CD1c-positive myeloid dendritic cell (primary cell): ENCODE data around the gene ADCY9.
"Not testable (repeated sequence)": the region's sequence is repeated elsewhere in the genome, so short reads cannot be mapped to it uniquely, and the experiment has no call there.

ENCODE experiments used
- DNase-seq: peaks from one replicate; pipeline ENCODE4 v3.0.0-alpha.2; 2016; ENCODE audit errors: extremely low spot score

ADCY9 gene

DNA sequence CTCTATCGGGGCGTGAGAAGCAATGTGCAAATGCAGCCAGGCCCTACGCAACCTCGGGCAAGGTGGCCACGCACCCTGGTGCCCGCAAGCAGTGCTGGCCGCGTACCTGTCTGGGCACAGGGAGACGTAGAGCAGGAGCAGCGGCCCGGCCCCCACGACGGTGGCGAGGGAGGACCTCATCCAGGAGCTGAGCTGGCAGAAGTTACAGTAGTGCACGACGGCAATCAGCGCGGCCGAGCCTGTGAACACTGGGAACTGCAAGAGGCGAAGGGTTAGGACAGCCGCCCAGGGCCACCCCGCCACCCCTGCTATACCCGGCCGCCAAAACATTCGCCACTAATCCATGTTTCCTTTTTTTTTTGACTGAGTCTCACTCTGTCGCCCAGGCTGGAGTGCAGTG is 138.9 kb downstream of the ADCY9 start:
- DNase-seq = no peak

DNA sequence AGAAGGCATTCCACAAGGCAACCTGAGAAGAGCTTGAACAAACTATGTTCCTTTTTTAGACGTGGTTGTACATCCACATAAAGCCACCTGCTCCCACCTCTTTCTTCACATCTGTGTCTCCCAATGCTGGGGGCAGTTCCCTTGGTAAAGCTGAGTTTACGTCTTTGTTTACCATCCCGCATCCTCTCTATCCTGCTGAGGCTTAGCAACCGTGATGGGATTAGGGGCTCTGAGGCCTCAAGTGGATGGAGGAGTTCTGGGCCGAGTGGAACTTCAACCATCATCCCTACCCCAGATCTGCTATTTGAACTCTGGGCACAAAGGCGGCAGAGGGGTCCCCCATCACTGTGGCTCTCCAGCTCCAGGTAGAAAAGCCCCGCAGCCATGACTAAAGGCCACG is 141.5 kb downstream of the ADCY9 start:
- no peak for DNase-seq

DNA sequence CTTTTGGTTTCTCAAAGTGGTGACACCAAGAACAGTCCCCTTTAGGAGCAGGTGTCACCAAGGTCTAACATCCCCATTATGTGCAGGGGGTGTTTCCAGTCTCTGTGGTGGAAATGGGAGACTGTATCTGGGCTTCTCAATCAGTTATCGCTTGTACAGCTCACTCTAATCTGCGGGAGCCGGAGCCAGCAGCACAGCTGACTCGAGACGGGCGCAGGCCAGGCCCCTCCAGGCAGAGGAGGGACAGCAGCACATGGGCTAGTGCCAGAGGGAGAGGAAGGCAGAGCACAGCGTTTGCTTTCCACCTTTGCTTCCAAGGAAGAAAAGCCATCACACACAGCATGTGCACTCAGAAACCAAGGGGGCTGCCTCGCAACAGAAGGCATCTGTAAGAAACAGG is 144.5 kb downstream of the ADCY9 start:
- DNase-seq = no peak

DNA sequence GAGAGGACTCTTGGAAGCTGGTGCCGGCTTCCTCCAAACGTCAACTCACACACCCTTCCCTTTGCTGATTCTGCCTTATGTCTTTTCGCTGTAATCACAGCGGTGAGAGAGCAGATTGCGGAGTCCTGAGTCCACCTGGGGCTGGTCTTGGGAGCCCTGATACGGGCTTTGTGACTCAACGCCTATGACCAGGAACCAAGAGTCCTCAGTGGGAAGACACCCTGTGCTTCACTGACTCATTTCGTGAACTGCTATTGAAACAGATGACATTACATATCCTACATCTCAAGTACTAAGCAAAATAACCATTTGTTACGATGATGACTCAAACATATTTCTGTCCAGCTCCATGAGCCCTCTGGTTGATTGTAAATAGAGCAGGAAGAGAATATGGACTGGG is 145.0 kb downstream of the ADCY9 start:
- DNase-seq = peak; percentile 78

DNA sequence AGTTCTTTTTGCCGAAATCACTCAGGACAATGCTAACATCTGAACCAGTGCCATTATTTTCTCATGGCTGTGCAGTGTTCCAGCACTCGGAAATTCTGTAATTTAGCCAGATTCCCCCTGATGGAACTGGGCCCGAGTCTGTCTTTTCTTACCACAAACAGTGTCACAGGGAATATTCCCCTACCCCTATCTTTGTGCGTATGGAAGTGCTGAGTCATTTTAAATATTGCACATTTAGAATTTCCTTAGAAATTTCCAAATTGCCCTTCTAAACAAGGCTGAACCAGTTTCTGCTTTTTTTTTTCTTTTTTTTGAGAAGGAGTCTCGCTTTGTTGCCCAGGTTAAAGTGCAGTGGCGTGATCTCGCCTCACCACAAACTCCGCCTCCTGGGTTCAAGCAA is 147.7 kb downstream of the ADCY9 start:
- peak; percentile 82 for DNase-seq

DNA sequence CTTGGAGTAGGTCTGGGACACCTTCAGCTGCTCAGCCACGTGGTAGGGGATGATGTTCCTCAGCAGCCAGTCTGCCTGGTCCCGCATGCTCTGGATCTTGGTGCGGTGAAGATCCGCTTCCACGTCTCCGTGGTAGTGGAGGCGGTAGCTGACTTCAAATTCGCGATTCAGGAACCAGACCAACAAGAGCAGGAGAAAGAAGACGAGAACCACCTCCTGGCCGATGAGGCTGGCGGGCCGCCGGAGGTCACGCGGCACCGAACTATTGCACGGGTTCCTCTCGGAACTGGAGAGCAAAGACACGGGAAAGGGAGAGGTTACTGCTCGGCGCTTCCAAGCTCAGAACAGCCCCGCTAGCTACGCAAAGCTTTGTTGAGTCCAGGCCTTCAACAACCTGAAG is 149.6 kb downstream of the ADCY9 start:
- no peak for DNase-seq

DNA sequence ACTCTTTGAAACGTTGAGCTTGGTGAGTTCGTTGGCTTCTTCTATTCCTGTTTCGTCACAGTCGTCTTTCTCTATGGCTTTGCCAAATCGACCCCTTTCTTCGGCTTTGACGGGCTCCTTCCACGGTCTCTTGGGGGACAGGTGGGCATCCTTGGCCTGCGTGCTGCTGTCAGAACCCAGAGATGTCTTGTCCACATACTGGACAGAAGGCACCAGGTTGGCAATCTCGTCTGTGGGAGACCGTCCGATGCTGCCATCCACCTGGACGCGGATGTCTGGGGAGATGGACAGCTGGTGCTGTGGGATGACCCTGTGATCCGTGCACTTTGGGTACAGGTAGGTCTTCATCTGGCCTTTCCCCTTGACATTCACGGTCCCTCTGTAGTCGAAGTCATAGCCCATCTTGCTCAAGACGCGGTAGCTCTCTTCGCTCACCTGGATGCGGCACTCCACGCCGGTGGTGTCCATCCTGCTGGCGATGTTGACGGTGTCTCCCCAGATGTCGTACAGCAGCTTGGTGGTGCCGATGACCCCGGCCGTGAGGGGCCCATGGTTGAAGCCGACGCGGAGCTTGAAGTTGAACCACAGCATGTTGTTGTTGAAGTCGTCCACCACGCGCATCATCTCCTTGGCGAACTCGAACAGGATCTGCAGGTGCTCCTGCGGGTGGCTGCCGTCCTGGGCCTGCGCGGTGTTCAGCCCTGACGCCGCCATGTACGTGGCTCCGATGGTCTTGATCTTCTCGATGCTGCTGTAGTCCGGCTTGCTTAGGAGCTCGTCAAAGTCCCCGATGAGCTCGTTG is 150.3 kb downstream of the ADCY9 start:
- DNase-seq = no peak

DNA sequence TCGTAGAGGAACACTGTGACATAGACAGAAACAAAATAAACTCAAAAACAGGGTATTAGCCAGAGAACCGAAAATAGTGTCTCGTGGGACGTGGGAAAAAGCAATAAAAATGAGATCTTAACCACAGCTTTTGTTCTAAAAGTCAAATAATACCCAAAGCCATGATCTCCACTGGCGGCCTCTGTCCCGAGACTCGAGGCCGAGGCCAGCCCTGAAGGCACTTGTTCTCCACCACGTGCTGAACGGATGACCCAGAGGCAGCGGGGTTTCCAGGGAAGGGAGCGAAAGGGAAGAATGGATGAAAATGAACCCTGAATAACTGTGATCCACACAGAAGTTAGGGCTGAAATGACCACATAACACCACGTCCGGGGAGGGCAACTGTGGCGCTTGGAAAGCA is 150.9 kb downstream of the ADCY9 start:
- DNase-seq = no peak

DNA sequence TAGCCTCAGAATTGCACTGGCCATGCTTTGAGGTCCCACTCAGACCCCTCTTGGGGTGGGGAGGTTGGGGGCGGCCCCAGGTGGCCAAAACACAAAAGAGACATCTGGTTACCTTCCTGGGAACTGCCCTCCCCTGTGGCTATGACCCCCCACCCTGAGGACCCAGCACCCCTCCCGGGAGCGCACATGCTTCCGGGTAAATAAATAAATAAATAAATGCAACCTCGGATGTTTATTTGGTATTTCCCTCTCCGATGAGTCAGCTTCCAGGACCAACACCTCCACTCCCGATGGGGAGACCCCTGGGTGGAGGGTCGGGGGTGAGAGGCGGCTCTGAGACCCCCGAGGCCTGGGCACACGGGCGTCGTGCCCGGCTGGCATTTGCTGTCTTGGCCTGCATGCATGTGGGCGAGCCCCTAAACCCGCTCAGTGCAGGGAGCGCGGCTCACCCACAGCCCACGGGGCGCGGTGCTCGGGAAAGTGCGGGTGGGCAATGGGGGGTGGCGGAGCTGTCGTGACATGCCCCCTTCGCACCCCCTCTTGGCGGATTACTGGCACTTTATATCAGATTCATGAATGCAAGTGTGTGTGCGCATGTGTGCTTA is 151.5 kb downstream of the ADCY9 start:
- no peak for DNase-seq

DNA sequence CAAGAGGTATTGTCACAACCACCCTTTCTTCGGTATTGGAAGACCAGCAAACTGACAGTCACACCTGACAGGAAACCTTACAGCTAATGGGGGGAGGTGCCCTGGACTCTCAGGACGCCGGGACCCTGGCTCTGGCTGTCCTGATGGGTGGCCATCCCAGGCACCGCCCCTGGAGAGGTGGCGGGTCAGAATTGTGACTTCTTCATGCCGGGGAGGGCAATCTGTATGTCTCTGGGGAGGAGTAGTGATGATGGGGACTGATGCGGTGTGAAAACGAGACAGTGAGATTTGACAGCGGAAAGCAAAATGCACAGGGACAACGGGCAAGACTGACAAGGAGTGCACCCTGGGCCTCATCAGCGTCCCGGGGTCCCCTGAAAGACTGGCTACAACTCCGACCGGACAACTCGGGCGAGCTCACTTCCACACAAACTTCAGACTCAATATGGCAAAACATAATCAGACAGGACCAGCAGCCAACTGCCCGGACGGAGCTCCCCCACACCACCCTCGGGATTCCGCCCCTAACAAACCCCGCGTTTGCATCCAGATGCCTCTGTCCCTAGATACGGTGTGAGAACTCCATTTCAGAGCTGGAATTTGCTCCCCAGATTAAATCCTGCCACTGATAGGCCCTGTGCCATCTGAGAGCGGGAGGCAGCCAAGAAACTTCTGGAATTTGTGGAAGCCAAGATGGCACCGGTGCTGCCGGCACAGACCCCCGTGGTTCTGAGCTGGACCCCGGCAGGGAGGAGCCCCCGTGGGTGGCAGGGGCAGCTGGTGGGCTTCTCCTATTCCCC is 152.2 kb downstream of the ADCY9 start:
- DNase-seq = no peak

DNA sequence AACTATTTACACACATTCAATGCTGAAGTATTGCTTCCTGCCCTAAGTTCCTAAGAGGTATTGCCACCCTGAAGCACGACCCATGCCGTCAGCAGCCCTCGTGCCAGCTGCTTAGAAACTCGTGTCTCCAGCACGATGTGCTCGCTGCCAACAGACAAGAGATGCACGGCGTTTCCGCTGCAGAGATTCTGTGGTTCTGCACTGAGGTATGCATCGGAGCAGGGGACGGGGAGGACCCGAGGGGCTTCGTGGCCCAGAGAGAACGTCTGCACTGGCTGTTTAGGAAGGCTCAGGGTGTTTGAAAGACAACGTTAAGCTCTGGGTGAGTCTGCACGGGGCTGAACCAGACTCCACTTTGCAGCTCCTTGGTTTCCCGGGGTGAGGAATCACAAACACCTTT is 153.0 kb downstream of the ADCY9 start:
- DNase-seq = peak; percentile 67

DNA sequence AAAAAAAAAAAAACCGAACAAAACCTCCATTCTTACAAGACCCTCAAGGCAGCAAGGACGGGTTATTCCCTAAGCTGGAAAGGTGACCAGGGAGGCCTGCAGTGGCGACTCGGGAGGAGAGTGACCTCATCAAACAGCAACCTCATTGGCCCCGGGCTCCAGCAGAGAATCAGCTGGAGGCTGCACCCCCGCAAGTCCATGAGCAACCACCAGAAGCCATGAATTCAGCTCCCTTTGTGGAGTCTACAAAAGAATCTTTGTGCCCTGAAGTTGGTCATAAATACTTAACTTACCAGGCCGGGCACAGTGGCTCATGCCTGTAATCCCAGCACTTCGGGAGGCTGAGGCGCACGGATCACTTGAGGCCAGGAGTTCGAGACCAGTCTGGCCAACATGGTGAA is 154.8 kb downstream of the ADCY9 start:
- no peak for DNase-seq

DNA sequence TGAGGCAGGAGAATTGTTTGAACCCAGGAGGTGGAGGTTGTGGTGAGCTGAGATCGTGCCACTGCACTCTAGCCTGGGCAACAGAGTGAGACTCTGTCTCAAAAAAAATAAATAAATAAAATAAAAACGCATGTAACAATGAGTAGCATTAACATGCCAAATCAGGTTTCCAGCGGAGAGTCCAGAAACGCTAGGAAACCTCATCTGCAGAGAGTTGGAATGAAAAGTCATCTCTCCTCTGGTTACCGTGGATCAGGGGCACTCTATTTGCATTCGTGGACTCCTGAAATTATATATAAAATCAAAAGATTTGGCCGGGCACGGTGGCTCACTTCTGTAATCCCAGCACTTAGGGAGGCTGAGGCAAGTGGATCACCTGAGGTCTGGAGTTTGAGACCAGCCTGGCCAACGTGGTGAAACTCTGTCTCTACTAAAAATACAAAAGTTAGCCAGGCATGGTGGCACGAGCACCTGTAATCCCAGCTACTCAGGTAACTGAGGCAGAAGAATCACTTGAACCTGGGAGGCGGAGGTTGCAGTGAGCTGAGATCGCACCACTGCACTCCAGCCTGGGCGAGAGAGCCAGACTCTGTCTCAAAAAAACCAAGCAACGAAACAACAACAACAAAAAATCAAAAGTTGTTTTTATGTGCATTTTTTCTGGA is 156.2 kb downstream of the ADCY9 start:
- not testable (repeated sequence) for DNase-seq

DNA sequence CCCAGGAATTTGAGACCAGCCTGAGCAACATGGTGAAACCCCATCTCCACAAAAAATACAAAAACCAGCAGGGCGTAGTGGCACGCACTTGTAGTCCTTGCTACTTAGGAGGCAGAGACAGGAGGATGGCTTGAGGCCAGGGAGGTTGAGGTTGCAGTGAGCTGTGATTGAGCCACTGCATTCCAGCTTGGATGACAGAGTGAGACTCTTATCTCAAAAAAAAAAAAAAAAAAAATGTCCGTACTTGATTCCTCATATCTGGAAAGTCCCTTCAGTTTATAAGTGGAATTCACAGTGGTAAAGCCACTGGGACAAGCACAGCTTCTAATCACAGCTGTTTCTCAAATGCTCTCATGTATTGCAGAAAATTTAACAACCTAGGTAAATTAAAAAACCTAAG is 157.1 kb downstream of the ADCY9 start:
- no peak for DNase-seq

DNA sequence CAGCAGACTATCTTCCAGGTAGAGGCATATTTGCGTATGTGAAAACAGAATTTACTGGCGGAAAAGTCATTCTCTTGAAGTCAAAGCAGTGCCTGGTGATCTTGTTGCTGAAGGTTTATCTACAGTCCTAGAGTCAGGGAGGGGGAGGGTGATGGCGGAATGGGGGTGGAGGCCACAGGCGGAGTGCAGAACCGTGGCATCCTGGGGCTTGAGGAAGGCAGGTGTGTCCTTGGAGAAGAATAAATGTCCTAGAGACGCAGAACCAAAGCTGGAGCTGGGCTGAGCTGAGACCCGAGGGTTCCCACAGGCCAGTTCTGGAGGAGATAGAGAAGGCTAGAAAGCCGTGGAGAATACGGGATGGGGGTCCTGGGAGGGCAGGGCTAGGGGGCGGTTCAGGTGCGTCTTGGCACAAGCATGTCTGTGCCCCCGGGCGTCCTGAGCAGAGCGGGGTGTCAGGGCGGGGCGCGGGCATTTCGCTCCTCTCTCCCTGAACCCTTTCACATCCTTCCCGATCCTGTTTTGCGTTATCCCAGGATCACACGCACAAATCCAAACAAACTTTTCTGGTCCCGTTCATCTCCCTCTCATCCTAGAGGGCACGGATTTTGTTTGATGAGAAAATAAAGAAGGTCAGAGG is 158.8 kb downstream of the ADCY9 start:
- no peak for DNase-seq

DNA sequence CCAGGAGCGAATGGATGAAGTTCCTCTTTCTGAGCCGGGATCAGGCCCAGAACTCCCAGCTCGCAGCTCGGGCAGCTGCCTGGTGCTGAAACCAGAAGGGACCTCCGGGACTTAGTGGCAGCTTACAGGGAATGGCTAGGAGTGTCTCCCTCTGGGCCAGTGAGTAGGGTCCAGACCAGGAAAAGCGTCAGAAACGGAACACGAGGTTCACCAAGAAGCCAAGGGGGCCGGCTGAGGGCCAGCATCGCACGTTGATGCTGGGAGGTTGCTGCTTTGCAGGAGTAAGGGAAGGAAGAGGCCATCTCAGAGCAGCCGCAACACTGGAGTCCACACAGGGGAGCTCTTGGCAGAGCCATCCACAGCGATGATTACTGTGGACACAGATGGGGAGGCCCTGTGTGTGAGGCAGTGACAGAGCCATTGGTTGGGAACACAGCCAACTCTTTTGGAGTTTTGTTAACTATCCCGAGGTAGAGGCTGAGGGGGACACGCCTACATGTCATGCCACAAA is 161.8 kb downstream of the ADCY9 start:
- peak; percentile 22 for DNase-seq

DNA sequence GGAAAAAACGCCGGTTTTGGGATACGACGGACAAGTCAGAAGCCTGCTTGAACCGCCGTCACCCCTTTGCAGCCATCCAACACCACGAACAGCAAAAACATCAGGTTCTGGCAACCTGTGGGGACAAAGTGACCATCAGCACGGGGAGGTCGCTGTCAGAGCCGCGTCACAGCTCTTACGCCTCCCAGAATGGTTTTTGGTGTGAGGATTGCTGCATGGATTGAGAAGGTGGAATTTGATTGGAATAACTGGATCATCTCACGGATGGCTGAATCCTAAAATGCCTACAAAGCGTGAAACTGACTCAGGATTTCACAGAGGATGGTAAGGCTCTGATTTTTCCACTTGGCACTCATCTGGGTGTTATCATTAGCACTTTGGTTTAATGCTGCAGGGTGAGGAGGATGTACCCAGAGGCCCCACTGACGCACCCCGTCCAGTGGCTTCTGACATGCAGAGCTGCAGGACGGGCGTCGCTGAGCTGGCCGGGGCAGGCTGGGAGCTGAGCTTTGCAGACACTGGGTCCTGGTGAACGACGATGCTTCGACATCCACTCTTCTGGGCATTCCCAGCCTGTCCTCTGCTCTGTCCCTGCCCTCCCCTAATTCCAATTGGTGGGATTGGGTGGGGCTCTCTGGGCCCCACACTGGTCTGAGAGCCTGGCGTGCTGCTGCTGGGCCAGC is 162.4 kb downstream of the ADCY9 start:
- DNase-seq = no peak

DNA sequence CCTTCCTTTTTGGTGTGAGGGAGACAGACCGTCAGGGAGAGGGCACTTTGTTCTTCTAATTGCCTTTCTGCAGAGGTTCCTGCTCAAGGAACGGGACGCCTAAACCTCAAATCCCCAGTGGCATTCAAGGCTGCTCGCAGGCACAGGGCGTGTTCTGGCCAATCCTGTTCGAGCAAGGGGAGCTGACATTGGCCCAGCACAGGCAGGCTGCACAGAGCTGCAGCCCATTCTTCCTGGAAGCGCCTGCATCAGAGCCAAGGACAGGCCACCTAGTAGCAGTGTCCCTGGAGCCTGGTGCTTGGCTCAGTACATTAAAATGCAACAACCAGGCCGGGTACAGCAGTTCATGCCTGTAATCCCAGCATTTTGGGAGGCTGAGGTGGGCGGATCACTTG is 163.5 kb downstream of the ADCY9 start:
- no peak for DNase-seq

DNA sequence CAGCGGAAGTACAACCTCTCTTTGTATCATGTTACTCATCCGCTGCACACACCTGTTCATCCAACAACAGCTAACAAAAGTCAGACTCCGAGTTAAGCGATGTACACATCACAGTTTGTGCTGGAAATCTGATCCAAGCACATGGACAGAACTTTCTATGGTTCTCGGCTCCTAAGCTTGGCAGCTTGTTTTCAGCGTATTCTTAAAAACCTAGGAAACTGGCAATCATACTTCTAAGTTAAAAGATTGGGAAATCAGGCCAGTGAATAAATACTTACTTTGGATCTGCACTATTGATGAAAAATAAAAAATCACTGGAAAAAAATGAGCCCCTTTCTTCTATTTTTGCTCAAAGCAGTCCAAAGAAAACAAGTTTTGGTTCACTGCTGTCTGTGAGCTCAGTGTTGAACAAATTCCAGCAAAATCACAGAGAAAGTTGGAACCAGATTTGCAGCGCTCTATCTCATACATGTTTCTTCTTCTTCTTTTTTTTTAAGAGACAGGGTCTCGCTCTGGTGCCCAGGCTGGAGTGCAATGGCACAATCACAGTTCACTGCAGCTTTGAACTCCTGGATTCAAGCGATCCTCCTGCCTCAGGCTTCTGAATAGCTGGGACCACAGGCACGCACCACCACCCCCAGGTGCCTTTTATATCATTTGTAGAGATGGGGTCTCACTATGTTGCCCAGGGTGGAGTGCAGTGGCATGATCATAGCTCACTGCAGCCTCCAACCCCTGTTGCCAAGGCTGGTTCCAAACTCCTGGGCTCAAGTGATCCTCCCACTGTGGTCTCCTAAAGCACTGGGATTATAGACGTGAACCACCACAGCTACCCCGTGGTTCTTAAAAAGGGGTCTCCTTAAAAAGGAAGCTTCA is 164.1 kb downstream of the ADCY9 start:
- no peak for DNase-seq

DNA sequence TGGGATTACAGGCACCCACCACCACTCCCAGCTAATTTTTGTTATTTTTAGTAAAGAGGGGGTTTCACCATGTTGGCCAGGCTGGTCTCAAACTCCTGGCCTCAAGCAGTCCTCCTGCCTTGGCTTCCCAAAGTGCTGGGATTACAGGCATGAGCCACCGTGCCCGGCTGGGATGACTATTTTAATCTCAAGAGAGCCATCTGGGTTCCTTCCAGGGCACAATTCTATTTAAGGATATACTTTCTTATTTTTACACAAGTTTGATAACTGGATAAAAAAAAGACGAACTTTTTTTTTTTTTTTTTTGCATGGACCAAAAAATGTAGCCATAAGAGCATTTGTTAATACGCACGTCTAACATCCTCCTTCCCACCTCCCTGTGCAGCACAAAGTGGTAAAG is 164.9 kb downstream of the ADCY9 start:
- DNase-seq = not testable (repeated sequence)
